GM21515 (cell line): ENCODE data around the gene GPR55.

Experiments
- ATAC-seq: cut with Tn5 transposase; IDR thresholded peaks from one replicate; pipeline ENCODE4 v1.9.1; 2021; ENCODE audit not compliant: unreplicated experiment

Gene GPR55

GRCh38 chr2:230868947-230869913 is 55.8 kb downstream of the GPR55 start:
- no peak for ATAC-seq

- ATAC-seq = no peak
Observed at GRCh38 chr2:230868161-230868946, 56.7 kb downstream of the GPR55 start.

- ATAC-seq = no peak
Observed at GRCh38 chr2:230866756-230867523, 58.1 kb downstream of the GPR55 start.

GRCh38 chr2:230865766-230866755 is 59.0 kb downstream of the GPR55 start:
- no peak for ATAC-seq

GRCh38 chr2:230865307-230865765 is 59.7 kb downstream of the GPR55 start:
- no peak for ATAC-seq

- peak; percentile 77 for ATAC-seq
Observed at GRCh38 chr2:230864605-230865306, 60.3 kb downstream of the GPR55 start, which contains the start of gene ITM2C. TSS of gene ITM2C (plus strand) at chr2:230864942. CDS start at chr2:230865026, 84 bp downstream.

GRCh38 chr2:230864122-230864604 is 60.9 kb downstream of the GPR55 start:
- ATAC-seq = no peak

GRCh38 chr2:230863442-230864121 is 61.5 kb downstream of the GPR55 start:
- ATAC-seq = no peak

GRCh38 chr2:230863031-230863430 is 62.0 kb downstream of the GPR55 start:
- ATAC-seq = no peak

GRCh38 chr2:230862292-230862691 is 62.8 kb downstream of the GPR55 start:
- no peak for ATAC-seq

- ATAC-seq = no peak
Observed at GRCh38 chr2:230861552-230862255, 63.3 kb downstream of the GPR55 start.
